ENCODE measurements around the gene MRC2.

GRCh38 chr17:62655656-62656055 is 28.2 kb downstream of the MRC2 start:
- TF ChIP-seq ELF4 (IDR thresholded peaks at IDR 0.05) (no peak), FOXM1 (IDR thresholded peaks at IDR 0.05; ENCODE audit: borderline replicate concordance) (no peak), FOXK2 (IDR thresholded peaks at IDR 0.05) (no peak), SP1 (IDR thresholded peaks at IDR 0.05) (no peak), SUZ12 (IDR thresholded peaks at IDR 0.05) (no peak), BHLHE40 (IDR thresholded peaks at IDR 0.05; ENCODE audit: borderline replicate concordance) (no peak), TARDBP (IDR thresholded peaks at IDR 0.05) (no peak), HDGF (IDR thresholded peaks at IDR 0.05; ENCODE audit: borderline replicate concordance) (no peak), ZNF384 (IDR thresholded peaks at IDR 0.05) (no peak), ARNT (IDR thresholded peaks at IDR 0.05) (no peak), FOXA1 (IDR thresholded peaks at IDR 0.05) (no peak), LEF1 (IDR thresholded peaks at IDR 0.05; ENCODE audit: borderline replicate concordance) (no peak), NFRKB (IDR thresholded peaks at IDR 0.05) (no peak)
- TF ChIP-seq, protein P1, sequence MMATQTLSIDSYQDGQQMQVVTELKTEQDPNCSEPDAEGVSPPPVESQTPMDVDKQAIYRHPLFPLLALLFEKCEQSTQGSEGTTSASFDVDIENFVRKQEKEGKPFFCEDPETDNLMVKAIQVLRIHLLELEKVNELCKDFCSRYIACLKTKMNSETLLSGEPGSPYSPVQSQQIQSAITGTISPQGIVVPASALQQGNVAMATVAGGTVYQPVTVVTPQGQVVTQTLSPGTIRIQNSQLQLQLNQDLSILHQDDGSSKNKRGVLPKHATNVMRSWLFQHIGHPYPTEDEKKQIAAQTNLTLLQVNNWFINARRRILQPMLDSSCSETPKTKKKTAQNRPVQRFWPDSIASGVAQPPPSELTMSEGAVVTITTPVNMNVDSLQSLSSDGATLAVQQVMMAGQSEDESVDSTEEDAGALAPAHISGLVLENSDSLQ (IDR thresholded peaks at IDR 0.05) = no peak

Data from HEK293T (cell line).